Esophagus (tissue), 2 donors: ENCODE measurements around the gene AUTS2. TPM values are rescaled to one million over a fixed set of nuclear protein-coding genes. Genes with fewer than 3 reads are reported as not detected.

Experiments used
- H3K27ac ChIP-seq, 2 donors: one replicate each; pipeline ENCODE4 v1.5.1; 2013; ENCODE audit warnings: low read depth in 2 of 2, mild to moderate bottlenecking in 2 of 2, inconsistent platforms in 1 of 2, low read length in 1 of 2, moderate library complexity in 1 of 2
- H3K27me3 ChIP-seq, 2 donors: one replicate each; pipeline ENCODE4 v1.6.1; 2013; ENCODE audit warnings: low read length in 2 of 2, control low read depth in 1 of 2, mild to moderate bottlenecking in 1 of 2; ENCODE audit not compliant: insufficient read depth in 2 of 2, control insufficient read depth in 1 of 2
- H3K36me3 ChIP-seq, 2 donors: one replicate each; pipeline ENCODE4 v1.6.1; 2013; ENCODE audit warnings: low read length in 1 of 2; ENCODE audit not compliant: control insufficient read depth in 2 of 2, insufficient read depth in 2 of 2
- H3K4me1 ChIP-seq, 2 donors: one replicate each; pipeline ENCODE4 v1.6.1; 2013; ENCODE audit warnings: low read length in 1 of 2; ENCODE audit not compliant: control insufficient read depth in 2 of 2, insufficient read depth in 2 of 2
- H3K4me3 ChIP-seq, 2 donors: one replicate each; pipeline ENCODE4 v1.5.1; 2013; ENCODE audit warnings: low read length in 2 of 2, mild to moderate bottlenecking in 2 of 2, low read depth in 1 of 2, moderate library complexity in 1 of 2
- H3K9me3 ChIP-seq, 2 donors: one replicate each; pipeline ENCODE4 v1.6.1; 2013; ENCODE audit warnings: mild to moderate bottlenecking in 2 of 2, low read depth in 1 of 2, low read length in 1 of 2, moderate library complexity in 1 of 2; ENCODE audit not compliant: control insufficient read depth in 2 of 2, insufficient read depth in 1 of 2
- WGBS, 2 donors: extraction: QIAGEN DNeasy Blood & Tissue Kit; methylation state at CpG; one replicate each; pipeline ENCODE4 v1.1.7; 2013; 5-methylcytosine and 5-hydroxymethylcytosine counted together
- polyA plus RNA-seq, 2 donors: library from polyadenylated mRNA; stranded (reverse); fragments of 200-250 nt; gene quantifications; one replicate each; pipeline ENCODE4 v1.2.3, GENCODE V29; 2013
- donor health status: healthy with polysubstance abuse.
- donor health status: Bipolar disorder and iron deficiency.

Gene AUTS2
- polyA plus RNA-seq, 2 donors: 8.3 to 15.6 TPM

- no peak overlapping the region for H3K27ac ChIP-seq
- no peaks in the 10 kb centered on the region for H3K36me3 ChIP-seq
- WGBS, 2 donors: 62 to 63% methylated on average over 3 of the region's 3 CpGs
- no peaks in the 10 kb centered on the region for H3K4me1 ChIP-seq
- no peak overlapping the region for H3K4me3 ChIP-seq
- H3K27me3 ChIP-seq: no peaks in the 10 kb centered on the region
- no peaks in the 10 kb centered on the region for H3K9me3 ChIP-seq
These were observed 444.8 kb downstream of the AUTS2 start for GRCh38 chr7:70043015-70043538.

- Histone ChIP-seq H3K9me3 (no peaks in the 10 kb centered on the region), H3K4me1 (no peaks in the 10 kb centered on the region), H3K27ac (no peak overlapping the region), H3K36me3 (no peaks in the 10 kb centered on the region), H3K4me3 (no peak overlapping the region), H3K27me3 (no peaks in the 10 kb centered on the region)
- WGBS, 2 donors: 85 to 89% methylated on average over 1 of the region's 1 CpG
These were observed 445.8 kb downstream of the AUTS2 start for GRCh38 chr7:70044064-70044463.

- Histone ChIP-seq H3K27me3 (no peaks in the 10 kb centered on the region), H3K27ac (no peak overlapping the region), H3K9me3 (no peaks in the 10 kb centered on the region), H3K4me1 (no peaks in the 10 kb centered on the region), H3K36me3 (no peaks in the 10 kb centered on the region), H3K4me3 (no peak overlapping the region)
- WGBS, 2 donors: 88 to 92% methylated on average over 4 of the region's 4 CpGs
These were observed 446.2 kb downstream of the AUTS2 start for GRCh38 chr7:70044525-70044924.

- WGBS, 2 donors: 90 to 98% methylated on average over 3 of the region's 3 CpGs
- Histone ChIP-seq H3K4me3 (no peak overlapping the region), H3K9me3 (no peaks in the 10 kb centered on the region), H3K27me3 (no peaks in the 10 kb centered on the region), H3K27ac (no peak overlapping the region), H3K36me3 (no peaks in the 10 kb centered on the region), H3K4me1 (no peaks in the 10 kb centered on the region)
These were observed 446.7 kb downstream of the AUTS2 start for GRCh38 chr7:70044981-70045380.

- WGBS, 2 donors: 84 to 92% methylated on average over 1 of the region's 1 CpG
- Histone ChIP-seq H3K4me3 (no peak overlapping the region), H3K27ac (no peak overlapping the region), H3K9me3 (no peaks in the 10 kb centered on the region), H3K4me1 (no peaks in the 10 kb centered on the region), H3K36me3 (no peaks in the 10 kb centered on the region), H3K27me3 (no peaks in the 10 kb centered on the region)
These were observed 449.1 kb downstream of the AUTS2 start for GRCh38 chr7:70047384-70047783.

GRCh38 chr7:70047891-70048448 lies 449.7 kb downstream of the AUTS2 start:
- H3K9me3 ChIP-seq: no peaks in the 10 kb centered on the region
- 64 to 68% methylated on average over 3 of the region's 3 CpGs for WGBS, 2 donors
- H3K4me3 ChIP-seq: no peak overlapping the region
- H3K36me3 ChIP-seq: no peaks in the 10 kb centered on the region
- H3K27ac ChIP-seq: no peak overlapping the region
- no peaks in the 10 kb centered on the region for H3K27me3 ChIP-seq
- H3K4me1 ChIP-seq: no peaks in the 10 kb centered on the region

GRCh38 chr7:70051726-70052125 lies 453.5 kb downstream of the AUTS2 start:
- no peak overlapping the region for H3K4me3 ChIP-seq
- no peaks in the 10 kb centered on the region for H3K27me3 ChIP-seq
- no peak overlapping the region for H3K27ac ChIP-seq
- WGBS, 2 donors: 94 to 100% methylated on average over 1 of the region's 1 CpG
- H3K36me3 ChIP-seq: no peaks in the 10 kb centered on the region
- H3K9me3 ChIP-seq: no peaks in the 10 kb centered on the region
- H3K4me1 ChIP-seq: no peaks in the 10 kb centered on the region

GRCh38 chr7:70052691-70053090 lies 454.4 kb downstream of the AUTS2 start:
- Histone ChIP-seq H3K9me3 (no peaks in the 10 kb centered on the region), H3K36me3 (no peaks in the 10 kb centered on the region), H3K4me1 (no peaks in the 10 kb centered on the region), H3K4me3 (no peak overlapping the region), H3K27me3 (no peaks in the 10 kb centered on the region), H3K27ac (no peak overlapping the region)

GRCh38 chr7:70053421-70053820 lies 455.1 kb downstream of the AUTS2 start:
- WGBS, 2 donors: 86 to 92% methylated on average over 2 of the region's 2 CpGs
- H3K4me1 ChIP-seq: no peaks in the 10 kb centered on the region
- no peaks in the 10 kb centered on the region for H3K9me3 ChIP-seq
- H3K36me3 ChIP-seq: no peaks in the 10 kb centered on the region
- no peak overlapping the region for H3K27ac ChIP-seq
- no peaks in the 10 kb centered on the region for H3K27me3 ChIP-seq
- H3K4me3 ChIP-seq: no peak overlapping the region

GRCh38 chr7:70053989-70054388 lies 455.7 kb downstream of the AUTS2 start:
- WGBS, 2 donors: 85% methylated on average over 1 of the region's 1 CpG
- Histone ChIP-seq H3K27me3 (no peaks in the 10 kb centered on the region), H3K27ac (no peak overlapping the region), H3K4me1 (no peaks in the 10 kb centered on the region), H3K36me3 (no peaks in the 10 kb centered on the region), H3K9me3 (no peaks in the 10 kb centered on the region), H3K4me3 (no peak overlapping the region)
